Activated T-helper 1 cell treated with anti-CD3 and anti-CD28 coated beads, Interleukin-2, amount 50 U/mL, for 16 hours (primary cell): ENCODE results near the gene MCIDAS.

Experiments
- DNase-seq, 2 donors: peaks; one replicate each; pipeline ENCODE4 v3.0.0-alpha.2; 2020; ENCODE audit warnings: low read depth in 1 of 2, low spot score in 1 of 2

Gene MCIDAS

DNA sequence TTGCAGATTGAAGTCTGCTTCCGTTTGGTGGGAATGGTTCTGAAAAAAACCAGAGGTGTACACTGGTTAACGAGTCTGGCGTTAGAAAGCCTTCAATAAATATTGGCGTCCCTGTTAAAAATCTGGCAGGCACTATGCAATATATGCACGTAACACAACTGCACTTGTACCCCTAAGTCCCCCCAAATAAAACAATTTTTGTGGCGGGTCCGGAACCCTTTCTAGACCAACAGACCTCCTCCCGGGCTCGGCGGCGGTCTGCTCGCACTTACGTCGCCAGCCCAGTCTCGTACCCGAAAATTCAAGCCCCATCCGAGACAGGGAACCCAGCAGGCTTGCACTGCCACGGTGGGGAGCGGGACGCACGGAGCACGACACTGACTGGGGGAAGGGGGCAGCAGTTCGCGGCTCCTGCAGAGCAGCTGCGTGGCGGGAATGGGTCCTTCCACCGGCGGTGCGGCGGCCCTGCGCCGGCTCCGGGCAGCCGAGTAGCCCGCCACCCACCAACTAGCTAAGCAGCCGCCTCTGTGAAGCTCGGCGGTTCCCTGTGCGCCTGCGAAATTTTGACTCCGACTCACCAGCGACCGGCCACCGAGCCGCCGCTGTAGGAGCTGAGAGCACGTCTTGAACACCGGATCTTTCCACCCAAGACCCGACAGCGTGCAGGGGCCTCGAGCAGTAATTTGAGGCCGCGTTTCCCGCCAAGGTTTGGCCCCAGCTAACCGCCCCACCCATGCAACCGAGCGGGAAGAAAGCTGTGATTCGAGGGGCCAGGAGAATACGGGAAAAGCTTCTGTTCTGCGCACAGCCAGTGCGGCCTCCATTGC lies 3.9 kb downstream of the MCIDAS start:
- DNase-seq: no peak

DNA sequence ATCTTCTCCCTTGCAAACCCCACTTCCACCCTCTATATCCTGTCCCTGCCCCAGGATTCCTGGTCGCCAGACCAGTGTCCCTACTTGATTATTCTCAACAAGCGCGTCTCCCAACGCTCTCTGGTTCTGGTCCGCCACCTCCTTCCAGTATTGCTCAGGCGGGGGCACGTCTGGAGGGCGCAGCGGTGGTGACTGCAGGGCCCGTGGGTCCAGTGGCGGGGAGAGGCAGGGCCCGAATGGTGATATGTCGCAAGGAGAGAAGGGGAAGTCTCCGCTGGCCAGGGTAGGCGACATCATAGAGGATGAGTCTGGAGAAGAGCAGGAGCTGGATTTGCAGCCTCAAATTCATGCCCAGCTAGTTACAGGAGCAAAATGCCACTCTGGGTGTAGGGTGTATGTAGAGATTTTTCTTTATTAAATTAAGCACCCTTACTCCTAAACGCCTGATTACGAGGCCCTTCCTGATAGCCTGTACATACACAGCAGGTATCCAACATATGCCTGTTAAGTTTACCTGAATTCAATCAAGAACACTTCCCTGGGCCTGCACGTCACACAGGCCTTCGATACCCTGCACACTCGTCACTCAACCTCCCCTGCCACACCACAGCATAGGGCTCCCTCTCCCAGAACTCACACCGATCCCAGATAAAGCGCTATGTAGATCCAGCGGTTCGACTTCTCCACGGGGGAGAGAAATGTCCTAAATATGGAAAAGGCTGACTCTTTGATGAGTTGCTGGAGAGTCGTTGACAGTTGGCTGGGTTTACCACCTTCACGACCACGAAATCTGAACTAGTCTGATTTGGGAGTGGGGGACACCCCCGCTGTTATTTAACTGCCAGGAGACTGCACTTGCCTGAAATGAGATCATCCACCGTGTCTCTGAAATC lies 4.8 kb downstream of the MCIDAS start:
- DNase-seq: no peak

DNA sequence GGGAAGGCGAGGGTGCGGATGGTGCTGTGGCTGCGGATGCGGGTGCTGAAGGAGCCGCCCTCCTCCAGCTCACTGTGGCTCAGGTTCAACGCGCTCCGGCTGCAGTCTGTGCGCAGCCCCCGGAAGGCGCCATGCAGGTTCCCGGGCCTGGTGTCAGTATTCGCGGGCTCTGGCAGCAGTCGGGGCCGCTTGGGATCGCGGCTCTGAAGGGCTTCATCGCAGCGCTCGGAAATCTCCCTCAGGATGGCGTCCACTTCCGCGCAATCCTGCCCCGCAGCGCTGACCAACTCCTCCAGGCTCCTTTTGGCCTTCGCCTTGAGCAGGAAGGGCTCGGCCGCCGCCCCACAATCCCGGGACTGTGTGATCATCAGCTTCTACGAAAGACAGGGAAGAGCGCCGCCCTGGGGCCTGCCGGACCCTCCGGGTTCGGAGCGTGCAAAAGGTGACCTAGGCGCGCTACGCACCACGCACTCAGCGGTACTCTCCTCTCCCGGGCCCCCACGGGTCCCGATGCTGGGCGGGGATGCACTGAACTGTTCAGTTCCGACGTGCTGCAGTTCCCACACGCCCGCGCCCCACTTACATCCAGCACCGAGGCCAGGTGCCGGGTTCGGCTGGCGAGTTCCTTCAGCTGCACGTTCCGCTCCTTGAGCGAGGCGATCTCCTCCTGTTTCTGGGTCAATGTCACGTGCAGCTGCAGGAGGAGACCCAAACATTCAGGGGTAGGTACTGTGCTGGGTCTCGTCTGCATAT lies 6.5 kb downstream of the MCIDAS start:
- no peak for DNase-seq

DNA sequence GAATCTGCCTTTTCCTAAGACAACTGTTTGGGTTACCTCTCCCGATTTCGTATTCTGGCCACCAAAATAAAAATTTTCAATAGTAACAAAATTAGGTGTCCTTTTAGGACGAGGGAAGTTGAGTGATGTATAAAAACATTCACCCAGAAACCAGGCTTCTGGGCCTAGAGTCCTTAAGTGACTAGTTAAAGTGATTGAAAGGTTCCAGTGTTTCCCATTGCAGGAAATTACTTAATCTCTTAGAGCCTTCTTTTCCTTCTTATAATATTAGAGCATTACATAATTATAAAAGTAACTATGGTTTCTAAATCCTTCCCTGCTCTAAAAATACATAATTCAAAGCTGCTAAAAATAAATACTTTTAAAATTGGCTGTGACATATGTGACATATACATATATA lies 7.3 kb downstream of the MCIDAS start:
- no peak for DNase-seq

DNA sequence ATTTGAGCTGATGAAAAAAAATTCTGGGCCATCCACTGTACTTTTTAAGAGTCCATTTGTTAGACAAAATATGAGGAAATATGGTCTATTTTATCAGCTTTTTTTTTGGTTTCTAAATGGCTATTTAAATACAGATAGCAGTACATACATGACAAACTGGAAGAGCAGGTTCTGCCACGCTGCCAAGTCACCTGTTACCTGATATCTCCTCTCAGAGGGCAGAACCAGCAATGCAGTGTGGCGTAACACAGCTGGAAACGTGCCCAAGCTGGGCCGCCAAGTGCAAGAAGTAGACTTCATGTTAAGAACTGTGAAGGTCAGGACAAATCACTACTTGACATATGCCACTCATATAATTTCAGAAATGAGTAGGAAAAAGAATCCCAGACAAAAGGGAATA lies 8.1 kb downstream of the MCIDAS start:
- DNase-seq: no peak

- no peak for DNase-seq
Measured at GRCh38 chr5:55211184-55211874, 15.8 kb downstream of the MCIDAS start.

DNA sequence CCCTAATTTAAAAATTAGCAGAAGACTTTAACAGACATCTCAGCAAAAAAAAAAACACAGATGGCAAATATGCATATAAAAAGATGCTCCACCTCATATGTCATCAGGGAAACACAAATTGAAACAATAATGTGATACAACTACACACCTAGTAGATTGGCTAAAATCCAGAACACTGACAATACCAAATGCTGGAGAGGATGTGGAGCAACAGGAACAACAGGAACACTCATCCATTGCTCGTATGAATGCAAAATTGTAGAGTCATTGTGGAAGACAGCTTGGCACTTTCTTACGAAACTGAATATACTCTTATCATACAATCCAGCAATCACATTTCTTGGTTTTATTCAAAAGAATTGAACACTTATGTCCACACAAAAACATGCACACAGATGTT lies 22.1 kb downstream of the MCIDAS start:
- no peak for DNase-seq

DNA sequence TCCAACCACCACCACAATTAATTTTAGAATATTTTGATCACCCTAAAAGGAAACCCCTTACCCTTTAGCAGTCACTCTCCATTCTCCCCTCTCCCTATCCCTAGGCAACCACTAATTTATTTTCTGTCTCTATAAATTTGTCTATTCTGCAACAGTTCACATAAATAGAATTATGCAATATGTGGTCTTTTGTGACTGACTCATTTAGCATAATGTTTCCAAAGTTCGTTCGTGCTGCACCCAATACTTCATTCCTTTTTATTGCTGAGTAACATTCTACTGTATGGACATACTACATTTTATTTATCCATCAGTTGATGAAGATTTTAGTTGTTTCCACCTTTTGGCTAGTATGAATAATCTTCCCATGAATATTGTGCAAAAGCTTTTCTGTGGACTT lies 36.0 kb downstream of the MCIDAS start:
- no peak for DNase-seq

DNA sequence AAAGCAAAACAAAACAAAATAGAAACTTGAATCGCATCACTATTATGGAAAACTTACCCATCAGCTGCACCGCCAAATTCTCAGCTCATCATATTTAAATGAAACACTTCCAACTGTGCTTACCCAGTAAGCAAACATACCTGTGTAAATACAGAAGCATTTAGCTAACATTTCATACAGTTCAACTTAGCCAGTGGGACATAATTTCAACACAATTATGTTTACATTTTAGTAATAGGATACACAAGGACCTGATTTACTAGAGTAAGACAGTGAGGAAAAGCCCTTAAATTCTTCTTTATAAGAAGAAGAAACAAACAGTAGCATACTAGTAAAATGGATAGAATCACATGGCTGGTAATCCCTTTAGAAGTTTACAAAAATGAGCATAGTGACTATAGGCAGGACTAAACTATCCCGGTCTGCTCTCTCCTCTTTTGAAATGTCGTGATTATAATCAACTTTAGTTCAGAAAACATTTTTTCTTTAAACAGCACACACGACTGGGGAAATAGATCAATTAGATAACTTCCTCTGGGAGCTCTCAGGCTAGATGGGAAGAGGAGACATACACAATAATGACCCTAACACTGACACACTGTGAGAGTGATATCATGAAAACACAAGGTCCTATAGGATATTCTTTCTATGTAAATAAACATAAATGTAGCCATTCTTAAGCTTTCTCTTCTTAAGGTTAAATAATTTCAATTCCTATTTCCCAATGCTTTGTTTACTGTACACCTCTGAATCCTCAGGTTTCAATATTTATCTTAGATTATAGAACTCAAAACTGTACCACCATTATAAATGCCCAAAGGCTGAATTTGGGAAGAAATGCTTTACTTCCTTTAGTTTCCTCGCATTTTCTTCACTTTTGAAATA lies 38.2 kb downstream of the MCIDAS start:
- no peak for DNase-seq

- no peak for DNase-seq
Measured at GRCh38 chr5:55187370-55187769, 39.7 kb downstream of the MCIDAS start.

DNA sequence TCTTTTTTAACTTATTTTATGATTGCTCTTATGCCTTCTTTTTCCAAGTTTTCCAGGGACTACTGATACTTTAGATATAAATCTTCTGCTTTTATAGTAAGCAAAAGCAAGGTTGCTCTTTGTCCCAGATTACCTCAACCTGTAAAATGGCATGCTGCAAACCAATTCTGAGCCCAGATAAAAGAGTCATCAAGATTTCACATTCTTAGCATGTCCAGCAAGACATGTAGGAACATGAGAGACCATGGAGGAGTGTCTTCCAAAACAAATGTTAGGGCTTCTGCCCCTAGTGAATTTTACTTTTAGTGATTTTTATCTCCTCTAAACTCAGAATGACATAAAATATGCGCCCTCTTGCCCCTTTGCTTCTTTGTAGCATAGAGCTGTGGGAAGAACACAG lies 47.1 kb downstream of the MCIDAS start:
- no peak for DNase-seq

GRCh38 chr5:55177078-55177477 lies 50.0 kb downstream of the MCIDAS start:
- DNase-seq: no peak

DNA sequence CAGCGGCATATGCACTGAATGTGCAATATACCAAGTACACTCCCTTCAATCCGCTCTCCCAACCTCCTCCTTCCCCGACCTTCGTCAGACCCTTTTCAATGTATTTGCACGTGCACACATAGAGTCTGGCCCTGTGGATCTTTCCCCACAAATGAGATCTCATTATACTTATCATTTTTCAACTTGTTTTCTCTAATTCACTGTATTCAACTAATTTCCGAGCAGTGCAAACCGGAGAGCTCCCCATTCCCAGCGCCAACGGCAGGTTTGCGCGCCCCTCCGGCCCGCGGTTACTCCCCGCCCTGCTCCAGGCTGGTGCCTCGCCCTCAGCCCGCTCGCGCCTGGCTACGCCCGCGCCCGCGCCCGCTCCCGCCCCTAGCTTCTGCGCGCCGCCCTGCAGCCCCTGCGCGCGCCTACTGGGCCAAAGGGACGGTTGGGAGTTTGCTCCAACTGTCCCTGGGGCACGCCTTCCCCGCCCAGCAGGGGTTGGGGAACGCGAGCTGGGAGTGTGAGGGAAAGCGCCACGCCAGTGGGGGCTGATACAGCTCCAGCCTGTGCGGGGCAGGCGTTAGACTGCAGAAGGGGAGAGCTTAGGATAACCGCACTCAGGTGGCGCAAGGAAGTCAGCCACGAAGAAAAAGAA lies 50.8 kb downstream of the MCIDAS start:
- peak in 1 of 2 donors; percentile 5 for DNase-seq

DNA sequence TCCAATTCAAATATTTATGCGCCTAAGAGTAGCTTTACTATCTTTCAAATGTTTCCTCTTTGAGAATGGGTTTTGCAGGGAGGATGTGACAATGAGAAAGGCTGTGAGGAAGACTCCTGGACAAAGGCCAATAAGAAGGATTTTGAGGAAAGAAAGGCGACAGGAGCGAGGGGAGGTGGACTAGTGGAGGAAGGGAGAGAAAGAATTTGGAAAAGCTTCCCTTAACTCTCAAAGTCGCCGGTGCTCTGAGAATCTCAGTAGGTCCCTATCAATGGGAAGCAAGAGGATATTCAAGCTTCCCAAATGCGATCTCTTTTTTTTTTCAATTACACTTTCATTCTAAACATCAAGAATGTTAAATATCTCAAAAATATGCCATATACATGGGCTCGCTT lies 51.3 kb downstream of the MCIDAS start:
- no peak for DNase-seq

DNA sequence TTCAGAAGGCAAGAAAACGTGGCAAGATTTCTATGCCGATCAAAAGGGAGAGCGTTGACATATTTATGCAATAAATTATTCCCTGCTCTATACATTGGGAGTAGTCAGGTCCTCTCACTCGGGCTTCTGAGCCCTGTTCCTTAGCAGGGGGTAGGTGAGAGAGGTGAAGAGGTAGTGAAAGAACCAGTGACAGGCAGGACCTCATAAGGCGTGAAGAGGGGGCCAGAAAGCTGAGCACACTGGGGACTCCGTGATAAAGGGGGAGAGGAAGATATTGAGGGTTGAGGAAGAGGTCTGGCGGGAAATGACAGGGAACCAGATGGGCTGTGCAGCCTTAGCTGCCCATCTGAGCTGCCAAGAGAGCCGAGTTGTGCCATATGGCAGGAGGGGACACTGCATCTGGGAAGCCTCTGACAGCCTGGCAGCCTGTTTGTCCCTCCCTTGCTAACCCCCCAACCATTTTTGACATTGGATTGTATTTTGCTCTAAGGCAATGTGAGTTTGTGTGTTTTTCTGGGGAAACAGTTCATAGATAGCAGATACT lies 53.4 kb downstream of the MCIDAS start:
- no peak for DNase-seq

DNA sequence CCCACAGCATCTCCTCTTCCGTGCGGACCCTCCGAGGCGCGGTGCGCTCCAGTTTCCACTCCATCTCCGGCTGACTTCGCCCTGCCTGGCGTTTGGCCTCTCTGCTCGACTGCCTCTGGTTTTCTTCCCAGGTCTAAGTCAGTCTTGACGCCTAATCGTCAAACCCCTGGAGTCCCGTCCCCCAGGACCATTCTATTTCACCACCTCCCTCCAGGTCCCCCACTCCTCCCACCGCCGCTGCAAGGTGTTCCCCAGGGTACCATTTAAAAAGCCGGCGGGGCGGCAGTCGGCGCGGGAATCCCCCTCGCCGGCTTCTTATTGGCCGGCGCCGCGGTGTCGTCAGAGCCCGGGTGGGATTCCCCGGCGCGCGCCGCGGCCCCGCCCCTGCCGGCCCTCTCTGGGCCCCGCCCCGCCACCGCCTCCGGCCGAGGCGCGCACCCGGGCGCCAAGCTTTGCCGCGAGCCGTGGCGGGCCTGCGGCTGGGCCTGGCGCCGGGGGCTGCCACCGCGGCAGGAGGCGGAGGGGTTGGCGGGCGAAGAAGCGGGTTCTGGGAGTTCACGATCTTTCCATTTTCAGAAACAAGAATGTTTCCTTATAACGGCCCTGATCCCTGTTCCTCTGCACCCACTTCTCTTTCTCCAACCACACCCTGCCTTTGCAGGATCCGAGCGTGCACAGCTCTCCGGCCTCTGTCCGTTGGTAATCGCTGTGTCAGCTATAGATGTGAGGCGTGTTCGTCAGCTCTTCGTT lies 54.0 kb downstream of the MCIDAS start, which contains the start of gene CDC20B:
Gene CDC20B (minus strand): TSS at position 241 of the 750 bp plus-strand sequence. CDS start 177 bp downstream, at position 64.
- peak; percentile 23 to 67 for DNase-seq

DNA sequence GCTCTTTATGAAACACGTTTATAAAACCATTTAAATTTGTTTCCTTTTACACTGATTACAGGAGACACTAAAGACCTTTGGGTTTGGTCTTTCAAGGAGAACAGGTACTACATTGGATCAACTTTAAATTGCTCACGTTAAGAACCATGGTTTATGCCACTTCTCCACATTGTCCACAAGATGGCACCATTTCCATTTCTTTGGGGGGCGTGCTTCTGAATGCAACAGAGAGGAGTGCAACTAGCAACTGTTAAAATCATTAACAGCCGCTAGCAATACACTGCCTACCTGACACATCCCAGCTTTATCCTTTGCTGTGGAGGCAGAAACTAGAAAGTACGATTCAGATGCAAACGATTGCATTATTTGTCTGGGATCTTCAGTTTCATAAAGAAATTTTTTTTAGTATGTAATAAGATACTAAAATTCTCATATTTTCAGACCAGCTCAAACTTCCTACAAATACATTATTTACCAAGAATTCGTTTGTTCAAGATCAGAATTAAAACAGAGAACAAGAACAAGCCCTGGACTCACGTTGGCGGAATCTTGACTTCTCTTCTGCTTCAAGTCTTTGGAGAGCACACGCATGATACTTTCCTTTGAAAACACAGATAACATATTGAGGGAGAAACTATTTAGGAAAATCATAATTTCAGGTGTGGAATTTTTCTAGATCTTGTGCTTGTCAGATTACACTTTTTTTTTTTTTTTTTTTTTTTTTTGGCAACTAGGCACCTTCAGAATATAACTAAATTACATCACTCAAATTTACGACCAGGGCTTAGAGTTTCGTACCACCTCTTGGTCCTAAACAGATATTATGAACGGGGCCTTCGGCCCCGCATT lies 54.8 kb downstream of the MCIDAS start:
- DNase-seq: peak; percentile 22 to 45
